C1 segment of cervical spinal cord (tissue), 14 donors: Measurements from ENCODE around the gene MAN2B2.

Experiments
- DNase-seq, 14 donors: peaks; one replicate each; lab custom pipeline; 2025; lab: John Stamatoyannopoulos, UW

MAN2B2 gene

DNA sequence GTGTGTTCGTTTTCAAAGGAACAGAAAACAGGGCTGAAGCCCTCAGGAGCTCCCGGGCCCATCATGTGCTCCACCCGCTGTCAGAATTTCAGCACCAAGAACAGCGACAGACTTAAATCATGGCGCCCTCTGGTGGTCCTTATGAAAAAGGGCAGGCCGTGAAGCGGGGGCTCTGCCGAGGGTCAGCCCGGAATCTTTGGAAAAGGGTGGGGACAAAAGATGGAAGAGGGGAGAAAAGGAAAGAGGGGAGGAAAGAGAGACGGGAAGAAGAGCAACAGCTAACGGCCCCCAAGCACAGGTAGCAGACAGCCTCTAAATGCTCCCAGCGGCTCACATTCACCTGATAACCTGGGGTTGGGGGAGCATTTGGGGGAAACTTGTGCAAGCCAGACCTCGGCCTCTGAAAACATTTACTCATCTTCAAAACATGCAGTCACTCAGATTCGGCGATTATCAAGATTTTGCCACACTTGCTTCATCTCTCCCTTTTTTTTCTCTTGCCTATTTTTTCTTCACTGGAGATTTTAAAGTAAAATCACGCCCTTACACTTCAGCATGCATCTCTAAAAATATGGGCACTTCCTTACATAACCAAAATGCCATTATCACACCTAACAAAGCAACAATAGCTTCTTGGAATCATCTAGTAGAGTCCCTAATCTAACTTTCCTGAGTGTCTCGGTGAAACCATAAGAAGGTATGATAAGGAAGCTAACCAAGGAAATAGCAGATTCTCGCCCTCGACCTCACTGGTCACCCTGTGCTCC lies 28.1 kb upstream of the MAN2B2 start:
- DNase-seq = peak in 7 of 14 donors; percentile 0 to 46 (median 11)

DNA sequence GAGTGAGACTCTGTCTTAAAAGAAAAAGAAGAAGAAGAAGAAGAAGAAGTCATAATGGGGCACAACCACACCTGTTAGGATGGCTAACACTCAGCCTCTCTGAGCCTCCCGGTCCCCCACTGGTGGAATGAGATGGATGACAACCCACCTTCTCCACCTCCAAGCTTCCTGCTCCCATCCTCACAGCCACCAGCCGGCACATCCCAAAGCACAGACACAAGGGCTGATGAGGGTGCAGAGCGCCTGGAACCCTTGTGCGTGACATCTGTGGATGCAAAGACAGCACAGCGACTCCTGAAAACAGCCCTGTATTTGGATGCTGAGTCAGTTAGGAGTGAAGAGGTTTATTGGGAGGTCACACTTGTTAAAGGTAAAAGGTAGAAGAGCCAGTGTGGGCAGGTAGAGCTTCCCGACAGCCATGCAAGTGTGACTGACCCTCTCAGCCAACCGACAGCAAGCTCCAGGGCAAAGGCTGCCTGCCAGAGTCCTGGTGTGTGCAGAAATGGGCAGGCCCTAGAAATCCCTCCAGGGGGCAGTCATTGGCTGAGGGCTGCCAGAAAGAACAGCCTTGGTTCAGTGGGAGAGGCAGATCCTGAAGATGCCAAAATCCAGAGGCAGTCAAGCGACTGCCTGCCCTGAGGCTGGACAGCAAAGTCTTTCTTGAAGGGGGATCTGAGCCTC lies 26.6 kb upstream of the MAN2B2 start:
- DNase-seq = peak in 5 of 14 donors; percentile 1 to 64 (median 21)

DNA sequence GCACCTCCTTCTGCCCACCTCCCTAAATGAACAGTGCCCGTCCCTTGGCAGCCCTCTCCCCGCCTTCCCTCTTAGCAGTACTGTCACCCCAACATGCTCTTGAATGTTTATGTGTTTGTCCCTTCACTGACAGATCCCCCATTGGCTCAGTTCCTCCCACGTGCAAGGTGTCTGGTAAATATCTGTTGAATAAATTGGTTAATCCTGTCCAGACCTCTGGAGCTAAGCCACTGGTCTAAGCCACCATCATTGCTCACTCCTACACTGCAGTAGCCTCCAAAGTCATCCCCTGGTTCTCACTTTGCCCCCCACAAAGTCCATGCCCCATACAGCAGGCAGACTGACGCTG lies 26.1 kb upstream of the MAN2B2 start:
- DNase-seq = no peak

DNA sequence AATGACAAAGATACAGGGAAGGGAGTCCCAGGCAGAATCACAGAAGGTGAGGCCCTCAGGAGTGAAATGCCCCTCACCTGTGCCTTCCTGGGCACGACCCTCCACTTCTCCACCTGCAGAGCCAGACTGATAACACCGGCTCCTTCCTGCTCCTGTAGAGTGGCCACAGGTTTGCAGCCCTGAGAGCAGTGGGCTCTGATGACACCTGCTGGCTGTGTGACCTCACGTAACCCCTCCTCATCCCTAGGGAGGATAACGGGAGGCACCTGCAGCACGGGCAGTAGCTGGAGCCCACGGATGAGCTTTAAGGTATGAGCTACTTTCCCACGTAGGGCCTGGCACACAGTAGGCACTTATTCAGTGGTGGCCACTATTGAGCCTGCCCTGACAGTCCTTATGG lies 25.5 kb upstream of the MAN2B2 start:
- no peak for DNase-seq

DNA sequence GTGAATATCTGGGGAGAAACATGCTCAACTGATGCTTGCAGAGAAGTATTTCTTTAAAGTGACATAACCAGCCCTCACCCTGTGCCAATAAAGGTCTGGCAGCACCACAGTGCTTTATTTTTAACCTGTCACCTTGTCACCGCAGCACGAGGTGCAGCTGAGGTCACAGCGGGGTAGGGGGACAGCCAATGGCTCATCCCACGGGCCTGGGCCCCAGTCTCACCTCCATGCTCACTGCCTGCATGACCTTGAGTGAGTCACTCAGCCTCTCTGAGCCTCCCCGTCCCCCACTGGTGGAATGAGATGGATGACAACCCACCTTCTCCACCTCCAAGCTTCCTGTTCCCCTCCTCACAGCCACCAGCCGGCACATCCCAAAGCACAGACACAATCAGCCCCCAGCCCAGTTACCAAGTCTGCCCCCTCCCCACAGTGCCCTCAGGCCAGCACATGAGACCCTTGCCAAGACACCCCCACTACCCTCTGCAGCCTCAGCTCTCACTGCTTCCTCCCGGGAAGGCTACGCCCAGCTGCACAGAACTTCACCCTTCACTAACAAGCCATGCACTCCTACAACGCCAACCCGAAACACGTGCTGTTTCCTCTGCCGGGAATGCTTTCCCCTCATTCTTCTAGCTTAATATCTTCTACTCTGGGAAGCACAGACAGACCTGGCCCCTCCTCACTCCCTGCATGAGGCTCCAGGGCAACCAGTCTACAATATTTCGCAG lies 24.9 kb upstream of the MAN2B2 start:
- no peak for DNase-seq

DNA sequence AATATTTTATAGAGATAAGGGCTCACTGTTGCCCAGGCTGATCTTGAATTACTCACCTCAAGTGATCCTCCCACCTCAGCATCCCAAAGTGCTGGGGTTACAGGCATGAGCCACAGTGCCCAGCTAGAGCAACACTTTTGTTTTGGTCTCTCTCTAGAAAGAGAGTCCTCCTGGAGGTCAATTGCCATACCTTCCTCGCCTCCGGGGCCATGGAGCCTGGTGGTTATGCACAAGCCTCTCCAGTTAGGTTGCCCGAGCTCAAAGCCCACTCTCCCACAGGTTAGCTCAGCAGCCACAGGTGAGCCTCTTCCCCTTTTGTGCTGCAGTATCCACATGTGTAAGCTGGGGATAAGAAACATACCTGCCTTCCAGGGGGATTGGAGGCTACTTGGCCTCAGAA lies 24.2 kb upstream of the MAN2B2 start:
- no peak for DNase-seq

DNA sequence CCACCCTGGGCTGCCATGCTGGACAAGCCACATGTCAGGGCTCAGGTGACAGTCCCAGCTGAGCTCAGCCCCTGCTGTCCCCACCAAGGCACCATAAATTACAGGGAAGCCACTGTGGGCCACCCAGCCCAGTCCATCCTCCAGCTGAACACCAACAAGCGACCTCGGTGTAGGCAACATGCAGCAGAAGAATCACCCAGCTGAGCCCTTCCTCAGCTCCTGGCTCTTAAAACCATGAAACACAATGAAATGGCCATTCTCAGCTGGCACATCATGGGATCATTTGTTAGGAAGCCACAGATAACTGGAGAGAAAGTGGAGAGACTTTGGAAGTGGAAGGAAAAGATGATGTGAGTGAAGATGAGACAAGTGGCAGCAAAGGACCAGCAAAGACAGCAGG lies 23.3 kb upstream of the MAN2B2 start:
- DNase-seq = no peak

DNA sequence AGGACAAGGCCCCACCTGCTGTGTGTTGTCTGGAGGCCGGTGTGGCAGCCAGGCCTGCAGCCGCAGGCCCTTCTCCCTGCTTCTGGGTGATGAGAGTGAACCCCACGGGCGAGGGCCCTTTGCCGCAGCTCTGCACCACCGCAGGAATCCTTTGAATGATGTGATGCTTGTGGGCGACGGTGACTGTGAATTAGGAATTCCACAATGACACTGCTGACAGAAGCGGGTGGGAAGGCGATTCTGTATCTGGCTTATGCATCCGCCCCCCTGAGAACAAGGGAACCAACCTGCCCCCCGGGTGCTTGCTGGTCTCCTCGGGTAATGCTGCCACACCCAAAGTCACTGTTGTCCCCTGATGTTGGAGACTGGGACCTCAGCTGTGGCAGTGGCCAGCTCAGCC lies 19.5 kb upstream of the MAN2B2 start:
- DNase-seq = no peak

DNA sequence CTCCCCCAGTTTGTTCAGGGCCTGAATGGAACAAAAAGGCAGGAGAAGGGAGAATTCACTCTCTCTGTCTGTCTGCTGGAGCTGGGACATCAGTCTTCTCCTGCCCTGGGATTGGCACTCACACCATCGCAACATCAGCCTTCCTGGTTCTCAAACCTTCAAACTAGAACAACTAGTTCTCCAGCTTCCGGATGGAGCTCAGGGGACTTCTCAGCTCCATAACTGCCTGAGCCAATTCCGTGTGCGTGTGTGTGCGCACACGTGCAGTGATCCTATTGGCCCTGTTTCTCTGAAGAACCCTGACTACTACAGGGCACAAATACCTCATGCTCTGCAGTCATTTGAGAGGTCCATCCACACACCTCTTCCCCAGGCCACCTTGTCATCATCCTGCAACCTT lies 18.7 kb upstream of the MAN2B2 start:
- DNase-seq = no peak

DNA sequence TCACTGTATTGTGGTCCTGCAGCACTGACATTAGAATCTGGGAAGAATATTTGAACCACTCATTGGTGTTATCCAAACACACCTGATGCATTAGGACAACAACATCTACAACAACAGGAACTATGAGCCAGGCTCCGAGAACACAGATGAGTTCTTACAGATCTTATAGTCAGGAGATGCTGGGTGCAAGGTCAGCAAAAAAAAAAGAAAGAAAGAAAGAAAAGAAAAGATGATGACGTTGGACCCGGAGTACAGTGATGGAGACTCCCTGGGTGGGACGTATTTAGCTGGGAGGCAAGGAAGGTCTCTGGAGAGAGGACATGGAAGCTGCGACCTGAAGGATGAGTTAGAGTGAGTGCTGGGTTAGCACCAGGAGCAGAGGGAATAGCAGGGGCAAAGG lies 17.8 kb upstream of the MAN2B2 start:
- no peak for DNase-seq

DNA sequence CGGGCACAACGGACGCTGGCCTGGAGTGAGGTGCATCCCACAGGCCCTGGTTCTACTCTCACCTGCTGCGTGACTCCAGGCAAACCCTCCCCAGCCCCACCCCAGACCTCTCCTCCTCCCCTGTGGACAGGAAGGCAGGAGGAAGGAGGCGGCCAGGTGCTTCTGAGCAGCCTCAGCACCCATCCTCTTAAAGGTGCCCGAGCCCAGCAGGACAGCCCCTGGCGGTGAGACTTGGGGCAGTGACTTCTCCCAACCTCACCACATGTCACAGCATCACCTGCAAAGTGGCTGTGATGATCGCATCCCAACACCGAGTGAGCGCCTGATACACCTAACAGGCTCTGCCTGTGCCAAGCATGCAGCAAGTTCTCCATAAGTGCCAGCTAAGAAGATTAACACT lies 17.1 kb upstream of the MAN2B2 start:
- DNase-seq = no peak

DNA sequence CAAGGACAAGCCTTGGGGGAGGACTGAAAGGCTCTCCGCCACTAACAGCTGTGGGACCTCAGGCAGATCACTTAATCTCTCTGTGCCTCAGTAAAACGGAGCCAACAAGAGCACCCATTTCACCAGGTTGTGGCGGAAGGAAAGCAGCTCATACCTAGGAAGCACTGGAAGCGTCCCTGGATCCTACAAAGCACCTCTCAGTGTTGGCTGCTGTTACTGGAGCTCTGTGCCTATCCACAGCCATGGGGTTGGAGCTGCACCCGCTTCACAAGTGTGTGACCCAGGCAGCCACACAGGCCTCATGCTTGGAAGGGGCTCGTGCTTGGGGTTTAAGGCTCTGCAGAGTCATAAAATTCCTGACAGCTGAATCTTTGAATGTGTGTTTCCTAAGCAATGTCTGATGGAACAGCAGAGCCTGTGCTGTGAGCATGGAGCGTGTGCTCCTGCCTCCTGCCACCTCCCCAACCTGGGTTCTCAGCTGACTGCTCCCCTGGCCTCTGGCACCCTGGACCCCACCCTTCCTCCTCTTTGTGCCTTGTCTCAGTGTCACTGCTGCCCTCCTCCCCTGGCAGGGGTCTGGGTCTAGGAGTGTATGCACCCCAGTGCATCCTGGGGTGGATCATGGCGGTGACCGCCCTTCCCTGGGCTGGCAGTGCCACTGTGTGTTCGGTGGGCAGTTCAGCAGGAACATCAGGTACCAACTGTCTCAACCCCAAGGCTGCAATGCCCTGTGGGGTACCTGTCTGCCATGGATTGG lies 14.4 kb upstream of the MAN2B2 start:
- no peak for DNase-seq

DNA sequence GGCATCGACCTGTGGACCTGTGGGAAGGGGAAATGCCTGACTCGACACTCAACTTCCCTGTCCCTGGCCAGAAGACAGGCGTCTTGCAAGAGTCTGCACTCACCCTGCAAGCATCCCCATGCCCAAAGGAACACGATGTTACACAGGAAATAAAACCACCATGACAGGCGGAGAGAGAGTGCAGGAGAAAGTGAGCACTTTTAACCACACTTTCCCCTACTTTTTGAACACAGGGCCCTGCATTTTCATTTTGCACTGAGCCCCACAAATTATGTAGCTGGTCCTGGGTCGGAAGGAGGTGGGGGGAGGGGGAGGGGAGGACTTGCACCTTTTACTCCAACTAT lies 13.8 kb upstream of the MAN2B2 start:
- DNase-seq = no peak

DNA sequence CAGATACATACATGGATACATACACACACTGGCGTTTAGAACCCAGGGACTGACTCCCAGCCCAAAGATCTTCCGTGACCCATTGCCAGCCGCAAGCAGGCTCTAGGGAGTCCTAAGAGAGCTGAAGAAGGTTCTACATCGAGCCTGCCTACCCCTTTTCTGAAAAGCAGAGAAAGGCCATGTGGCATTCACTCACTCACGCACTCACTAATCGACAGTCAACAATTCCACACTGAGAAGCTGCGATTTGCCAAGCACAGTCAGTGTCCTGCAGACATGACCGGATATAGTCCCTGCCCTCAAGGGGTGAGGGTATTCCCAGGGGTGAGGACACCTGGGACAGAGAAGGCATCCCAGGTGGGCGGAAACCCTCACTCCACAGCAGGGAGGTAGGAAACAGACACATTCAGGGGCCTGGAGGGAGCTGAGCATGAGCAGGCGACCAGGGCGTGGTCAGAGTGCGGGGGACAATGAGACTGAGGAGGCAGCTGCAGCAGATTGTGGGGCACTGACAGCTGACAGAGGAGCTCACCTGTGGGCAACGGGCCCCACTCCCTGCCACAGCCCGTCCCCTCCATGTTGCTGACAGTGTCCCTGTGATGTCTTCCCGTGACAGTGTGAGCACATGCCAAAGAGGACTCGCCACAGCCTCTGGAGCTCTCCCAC lies 13.2 kb upstream of the MAN2B2 start:
- no peak for DNase-seq

DNA sequence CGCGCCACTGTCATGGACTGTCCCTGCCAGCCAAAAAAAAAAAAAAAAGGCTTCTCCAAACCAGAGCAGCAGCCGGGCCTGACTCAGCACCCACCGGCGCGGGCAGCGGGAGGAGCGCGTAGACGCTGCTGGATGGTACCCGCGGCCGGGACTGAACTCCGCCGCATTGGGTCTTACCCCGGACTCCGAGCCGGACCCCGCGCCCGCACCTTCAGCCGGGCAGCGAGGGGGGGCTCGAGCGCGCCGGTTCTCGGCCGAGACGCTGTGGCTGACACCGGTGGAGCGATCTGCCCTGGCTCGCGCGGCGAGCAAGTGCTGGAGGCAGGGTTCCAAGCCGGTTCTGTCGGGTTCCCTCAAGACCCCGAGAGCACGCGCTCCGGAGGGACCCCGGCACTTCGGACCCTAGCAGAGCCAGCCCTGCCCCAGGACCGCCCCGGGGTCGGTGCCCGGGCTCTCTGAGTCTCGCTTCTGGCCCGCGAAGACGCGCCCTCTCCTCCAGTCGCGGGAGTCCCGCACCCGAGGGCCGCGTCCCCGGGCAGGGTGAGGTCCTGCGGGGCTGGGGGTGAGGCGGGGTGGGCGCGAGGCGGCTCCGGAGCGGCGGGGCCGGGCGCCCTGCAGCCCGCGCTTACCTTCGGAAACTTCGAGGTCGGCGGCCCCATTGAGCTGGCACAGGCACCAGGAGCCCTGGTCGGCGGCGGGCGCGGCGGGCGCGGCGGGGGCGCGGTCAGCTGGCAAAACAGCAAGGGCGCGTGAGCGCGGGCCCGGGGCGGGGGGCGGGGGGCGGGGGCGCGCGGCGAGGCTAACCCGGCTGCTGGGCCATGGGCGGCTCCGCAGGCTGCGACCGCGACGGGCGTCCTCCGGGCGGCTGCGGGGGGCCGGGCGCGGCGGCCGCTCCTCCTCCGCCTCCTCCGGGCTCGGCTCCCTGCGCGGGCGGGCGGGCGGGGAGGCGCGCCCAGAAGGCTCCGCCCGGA lies 11.8 kb upstream of the MAN2B2 start:
- DNase-seq = no peak

DNA sequence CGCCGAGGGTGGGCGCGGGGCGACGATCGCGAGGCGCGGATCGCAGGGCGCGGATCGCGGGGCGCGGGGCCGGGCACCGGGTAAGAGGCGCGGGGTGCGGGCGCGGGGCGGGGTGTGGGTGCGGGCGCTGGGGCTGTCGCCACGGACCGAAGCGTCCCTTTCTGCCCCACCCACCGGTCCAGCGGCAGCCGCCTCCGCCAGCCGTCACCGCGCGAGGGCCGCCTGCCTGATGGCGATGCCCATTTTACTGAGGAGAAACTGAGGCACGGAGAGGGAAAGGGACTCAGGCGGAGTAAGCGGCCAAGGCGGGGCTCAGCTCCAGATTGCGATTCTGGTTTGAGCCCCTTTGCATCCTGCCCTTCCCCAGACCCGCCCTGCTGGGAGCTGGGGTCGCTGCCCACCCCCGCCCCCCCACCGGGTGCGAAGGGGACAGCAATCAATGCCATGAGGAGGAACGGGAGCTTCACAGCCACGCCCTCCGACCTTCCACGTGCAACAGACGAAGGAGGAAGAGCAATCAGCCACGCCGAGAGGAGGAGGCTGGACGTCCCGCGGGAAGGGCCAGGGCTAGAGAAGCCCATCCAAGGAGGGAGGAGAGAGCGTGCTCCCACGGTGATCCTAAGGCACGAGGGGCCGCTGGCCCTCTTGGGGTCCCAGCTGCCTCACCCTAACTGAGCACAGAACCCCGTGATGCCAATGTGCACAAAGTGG lies 10.9 kb upstream of the MAN2B2 start:
- no peak for DNase-seq

DNA sequence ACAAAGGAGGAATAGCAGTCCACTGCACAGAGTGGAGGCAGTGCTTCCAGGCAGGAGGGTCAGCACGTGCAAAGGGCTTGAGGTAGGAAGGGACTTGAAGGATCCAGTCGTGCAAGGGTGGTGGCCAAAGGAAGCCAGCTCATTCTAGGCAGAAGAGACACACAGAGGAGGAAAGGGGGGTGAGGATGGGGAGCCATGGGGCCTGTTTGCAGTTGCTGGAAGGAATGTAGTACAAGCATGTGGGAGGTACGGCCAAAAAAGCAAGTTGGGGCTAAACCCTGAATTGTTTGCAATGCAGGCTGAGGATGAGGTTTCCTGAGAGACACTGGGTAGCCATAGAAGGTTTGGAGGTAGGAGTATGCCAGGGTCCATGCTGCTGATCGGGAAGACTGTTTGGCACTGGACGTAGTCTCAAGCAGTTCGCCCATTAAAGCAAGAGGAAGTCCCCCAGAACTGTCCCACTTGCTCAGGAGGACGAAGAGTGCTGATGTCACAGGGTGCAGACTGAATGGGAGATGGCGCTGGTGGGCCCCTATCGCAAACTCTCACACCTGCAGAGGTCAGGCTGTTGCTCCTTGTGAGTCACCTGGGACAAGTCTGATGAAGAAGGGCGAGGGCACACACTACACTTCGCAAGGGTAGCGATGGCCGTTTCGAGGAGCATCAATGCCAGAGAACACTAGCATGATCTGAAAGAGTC lies 9.1 kb upstream of the MAN2B2 start:
- no peak for DNase-seq

DNA sequence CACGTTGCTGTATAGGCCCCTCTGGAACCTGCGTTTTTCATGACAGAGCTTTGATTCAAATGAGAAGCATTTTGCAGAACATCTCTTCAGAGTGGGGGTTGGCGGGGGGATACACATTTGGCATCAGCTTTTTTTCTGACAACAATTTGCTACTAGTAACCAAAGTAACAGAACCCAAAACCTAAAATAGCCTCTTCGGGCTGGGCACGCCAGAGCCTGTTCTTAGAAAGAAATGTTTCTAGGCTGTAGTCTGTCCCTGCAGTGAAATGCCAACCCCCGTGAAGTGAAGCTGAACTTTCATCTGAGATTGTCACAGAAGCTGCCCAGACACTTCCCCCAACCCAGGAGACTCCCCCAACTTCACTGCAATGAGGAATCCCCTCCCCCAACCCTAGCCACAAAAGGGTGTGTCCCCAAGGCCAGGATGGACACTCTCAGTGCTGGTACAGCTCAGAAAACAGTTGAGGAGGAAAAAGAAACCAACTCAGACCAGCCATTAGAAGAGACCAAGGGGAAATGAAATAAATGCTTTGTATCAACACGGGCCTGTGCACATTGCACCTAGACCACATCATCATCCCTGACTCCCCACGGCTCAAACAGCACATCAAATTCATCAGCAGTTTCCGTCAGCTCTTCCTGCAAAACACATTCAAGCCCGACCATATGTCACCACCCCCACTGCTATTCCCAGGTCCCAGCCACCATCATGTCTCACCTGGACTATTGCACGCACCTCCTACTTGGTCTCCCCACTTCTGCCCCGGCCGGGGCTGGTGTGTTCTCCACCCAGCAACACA lies 8.4 kb upstream of the MAN2B2 start:
- DNase-seq = no peak
